Activated CD4-positive, alpha-beta T cell treated with anti-CD3 and anti-CD28 coated beads, Interleukin-2, amount 10 ng/mL, durations not matched to agents 24 days and 14 days (primary cell): ENCODE results near the gene MGAT5B. TPM values are rescaled to one million over a fixed set of nuclear protein-coding genes. Genes with fewer than 3 reads are reported as not detected.
"Not testable (repeated sequence)": the region's sequence is repeated elsewhere in the genome, so short reads cannot be mapped to it uniquely, and the experiment has no call there.

Experiments
- DNase-seq: peaks from one replicate; pipeline ENCODE4 v3.0.0; 2022
- H3K27ac Mint-ChIP-seq: one replicate; pipeline ENCODE4 v1.8.0; 2022; ENCODE audit warnings: mild to moderate bottlenecking, mixed read lengths
- H3K27me3 Mint-ChIP-seq: one replicate; pipeline ENCODE4 v1.8.0; 2022; ENCODE audit warnings: mixed read lengths
- H3K36me3 Mint-ChIP-seq: one replicate; pipeline ENCODE4 v1.8.0; 2022; ENCODE audit warnings: low read depth, mild to moderate bottlenecking, mixed read lengths
- H3K4me1 Mint-ChIP-seq: one replicate; pipeline ENCODE4 v1.8.0; 2021; ENCODE audit warnings: mixed read lengths
- H3K4me3 Mint-ChIP-seq: one replicate; pipeline ENCODE4 v1.8.0; 2022; ENCODE audit warnings: mild to moderate bottlenecking, moderate library complexity, mixed read lengths
- H3K9me3 Mint-ChIP-seq: one replicate; pipeline ENCODE4 v1.8.0; 2021; ENCODE audit warnings: mixed read lengths
- intact Hi-C: fragments of 100-400 bp; cut with micrococcal nuclease; formaldehyde crosslinking; loops from one replicate; pipeline ENCODE4 v1.15.1; 2023
- total RNA-seq: library from RNA; stranded (reverse); gene quantifications from 2 replicates; pipeline ENCODE4 v1.2.3, GENCODE V29; 2022

MGAT5B gene
- total RNA-seq, 1 donor from 2014 or later, result 0.51 TPM

- DNase-seq, result no peak
- Mint-ChIP-seq H3K9me3 (no peaks in the 10 kb centered on the region), H3K27me3 (peaks cover 50% of the 10 kb centered on the region)
Measured at GRCh38 chr17:76841776-76842405, 26.3 kb upstream of the MGAT5B start.

GRCh38 chr17:76843068-76843467 lies 25.1 kb upstream of the MGAT5B start:
- H3K36me3 Mint-ChIP-seq, intact Hi-C loops, H3K27ac Mint-ChIP-seq, DNase-seq, H3K4me3 Mint-ChIP-seq, H3K9me3 Mint-ChIP-seq: not testable (repeated sequence)
- H3K4me1 Mint-ChIP-seq, result peaks cover 14% of the 10 kb centered on the region
- H3K27me3 Mint-ChIP-seq, result peaks cover 50% of the 10 kb centered on the region

More at GRCh38 chr17:76841776-76842405, 26.3 kb upstream of the MGAT5B start:
- no peak overlapping the region for H3K4me3 Mint-ChIP-seq
- H3K36me3 Mint-ChIP-seq, result no peaks in the 10 kb centered on the region
- no peak overlapping the region for H3K27ac Mint-ChIP-seq
- intact Hi-C loops, result no loop called here
- H3K4me1 Mint-ChIP-seq, result peaks cover 14% of the 10 kb centered on the region

GRCh38 chr17:76843703-76844484 lies 24.3 kb upstream of the MGAT5B start:
- no peaks in the 10 kb centered on the region for H3K36me3 Mint-ChIP-seq
- H3K4me1 Mint-ChIP-seq, result peaks cover 14% of the 10 kb centered on the region
- DNase-seq, result no peak
- peaks cover 49% of the 10 kb centered on the region for H3K27me3 Mint-ChIP-seq
- no peak overlapping the region for H3K27ac Mint-ChIP-seq
- H3K9me3 Mint-ChIP-seq, result no peaks in the 10 kb centered on the region
- no peak overlapping the region for H3K4me3 Mint-ChIP-seq
- intact Hi-C loops, result no loop called here

GRCh38 chr17:76844485-76844829 lies 23.7 kb upstream of the MGAT5B start:
- H3K36me3 Mint-ChIP-seq, result no peaks in the 10 kb centered on the region
- no peaks in the 10 kb centered on the region for H3K9me3 Mint-ChIP-seq
- H3K4me1 Mint-ChIP-seq, result peaks cover 13% of the 10 kb centered on the region
- H3K27me3 Mint-ChIP-seq, result peaks cover 46% of the 10 kb centered on the region
- H3K4me3 Mint-ChIP-seq, result no peak overlapping the region
- intact Hi-C loops, result no loop called here
- no peak overlapping the region for H3K27ac Mint-ChIP-seq
- no peak for DNase-seq

GRCh38 chr17:76844846-76845245 lies 23.4 kb upstream of the MGAT5B start:
- no peak overlapping the region for H3K4me3 Mint-ChIP-seq
- H3K9me3 Mint-ChIP-seq, result no peaks in the 10 kb centered on the region
- no peak for DNase-seq
- no peak overlapping the region for H3K27ac Mint-ChIP-seq
- H3K36me3 Mint-ChIP-seq, result no peaks in the 10 kb centered on the region
- intact Hi-C loops, result no loop called here
- H3K27me3 Mint-ChIP-seq, result peaks cover 42% of the 10 kb centered on the region
- H3K4me1 Mint-ChIP-seq, result peaks cover 10% of the 10 kb centered on the region

- H3K27me3 Mint-ChIP-seq, result peaks cover 35% of the 10 kb centered on the region
- H3K4me3 Mint-ChIP-seq, result no peak overlapping the region
- H3K36me3 Mint-ChIP-seq, result no peaks in the 10 kb centered on the region
- H3K9me3 Mint-ChIP-seq, result no peaks in the 10 kb centered on the region
- intact Hi-C loops, result no loop called here
- H3K4me1 Mint-ChIP-seq, result peaks cover 3% of the 10 kb centered on the region
- no peak for DNase-seq
- H3K27ac Mint-ChIP-seq, result no peak overlapping the region
Measured at GRCh38 chr17:76845541-76846017, 22.6 kb upstream of the MGAT5B start.

GRCh38 chr17:76847031-76847430 lies 21.2 kb upstream of the MGAT5B start:
- intact Hi-C loops, result no loop called here
- DNase-seq, result no peak
- no peaks in the 10 kb centered on the region for H3K4me1 Mint-ChIP-seq
- H3K36me3 Mint-ChIP-seq, result no peaks in the 10 kb centered on the region
- H3K9me3 Mint-ChIP-seq, result no peaks in the 10 kb centered on the region
- H3K4me3 Mint-ChIP-seq, result no peak overlapping the region
- no peak overlapping the region for H3K27ac Mint-ChIP-seq
- peaks cover 24% of the 10 kb centered on the region for H3K27me3 Mint-ChIP-seq

GRCh38 chr17:76848670-76849069 lies 19.5 kb upstream of the MGAT5B start:
- H3K27me3 Mint-ChIP-seq, result peaks cover 19% of the 10 kb centered on the region
- no peaks in the 10 kb centered on the region for H3K36me3 Mint-ChIP-seq
- H3K27ac Mint-ChIP-seq, result no peak overlapping the region
- no peak overlapping the region for H3K4me3 Mint-ChIP-seq
- DNase-seq, result no peak
- no peaks in the 10 kb centered on the region for H3K4me1 Mint-ChIP-seq
- intact Hi-C loops, result no loop called here
- H3K9me3 Mint-ChIP-seq, result no peaks in the 10 kb centered on the region

GRCh38 chr17:76849160-76849559 lies 19.0 kb upstream of the MGAT5B start:
- DNase-seq, H3K27ac Mint-ChIP-seq, H3K9me3 Mint-ChIP-seq, intact Hi-C loops, H3K4me3 Mint-ChIP-seq, H3K36me3 Mint-ChIP-seq, H3K4me1 Mint-ChIP-seq: not testable (repeated sequence)
- H3K27me3 Mint-ChIP-seq, result peaks cover 17% of the 10 kb centered on the region

- Mint-ChIP-seq H3K27ac (no peak overlapping the region), H3K4me3 (no peak overlapping the region), H3K9me3 (no peaks in the 10 kb centered on the region), H3K4me1 (no peaks in the 10 kb centered on the region), H3K36me3 (no peaks in the 10 kb centered on the region), H3K27me3 (peaks cover 11% of the 10 kb centered on the region)
- no peak for DNase-seq
- intact Hi-C loops, result no loop called here
Measured at GRCh38 chr17:76852843-76853242, 15.4 kb upstream of the MGAT5B start.

- Mint-ChIP-seq H3K36me3 (no peaks in the 10 kb centered on the region), H3K4me3 (no peak overlapping the region), H3K27ac (no peak overlapping the region), H3K4me1 (no peaks in the 10 kb centered on the region), H3K27me3 (peaks cover 13% of the 10 kb centered on the region), H3K9me3 (no peaks in the 10 kb centered on the region)
- DNase-seq, result no peak
- intact Hi-C loops, result no loop called here
Measured at GRCh38 chr17:76855105-76855504, 13.1 kb upstream of the MGAT5B start.

- Mint-ChIP-seq H3K4me3 (no peak overlapping the region), H3K4me1 (no peaks in the 10 kb centered on the region), H3K27ac (no peak overlapping the region), H3K27me3 (peaks cover 16% of the 10 kb centered on the region), H3K9me3 (no peaks in the 10 kb centered on the region), H3K36me3 (no peaks in the 10 kb centered on the region)
- intact Hi-C loops, result no loop called here
- no peak for DNase-seq
Measured at GRCh38 chr17:76862079-76862478, 6.1 kb upstream of the MGAT5B start.

GRCh38 chr17:76862494-76862893 lies 5.7 kb upstream of the MGAT5B start:
- H3K36me3 Mint-ChIP-seq, result no peaks in the 10 kb centered on the region
- H3K4me3 Mint-ChIP-seq, result no peak overlapping the region
- peaks cover under 1% of the 10 kb centered on the region for H3K4me1 Mint-ChIP-seq
- no peaks in the 10 kb centered on the region for H3K9me3 Mint-ChIP-seq
- intact Hi-C loops, result no loop called here
- peaks cover 19% of the 10 kb centered on the region for H3K27me3 Mint-ChIP-seq
- DNase-seq, result no peak
- no peak overlapping the region for H3K27ac Mint-ChIP-seq

GRCh38 chr17:76864024-76864423 lies 4.2 kb upstream of the MGAT5B start:
- Mint-ChIP-seq H3K27ac (no peak overlapping the region), H3K4me1 (peaks cover 6% of the 10 kb centered on the region), H3K9me3 (no peaks in the 10 kb centered on the region), H3K36me3 (no peaks in the 10 kb centered on the region), H3K27me3 (peaks cover 23% of the 10 kb centered on the region), H3K4me3 (no peak overlapping the region)
- no peak for DNase-seq
- intact Hi-C loops, result no loop called here
